ENCODE measurements around the gene ATXN1.
A peak's percentile ranks its signal among the peaks of the same experiment; 100 is the strongest.

Gene ATXN1

DNA sequence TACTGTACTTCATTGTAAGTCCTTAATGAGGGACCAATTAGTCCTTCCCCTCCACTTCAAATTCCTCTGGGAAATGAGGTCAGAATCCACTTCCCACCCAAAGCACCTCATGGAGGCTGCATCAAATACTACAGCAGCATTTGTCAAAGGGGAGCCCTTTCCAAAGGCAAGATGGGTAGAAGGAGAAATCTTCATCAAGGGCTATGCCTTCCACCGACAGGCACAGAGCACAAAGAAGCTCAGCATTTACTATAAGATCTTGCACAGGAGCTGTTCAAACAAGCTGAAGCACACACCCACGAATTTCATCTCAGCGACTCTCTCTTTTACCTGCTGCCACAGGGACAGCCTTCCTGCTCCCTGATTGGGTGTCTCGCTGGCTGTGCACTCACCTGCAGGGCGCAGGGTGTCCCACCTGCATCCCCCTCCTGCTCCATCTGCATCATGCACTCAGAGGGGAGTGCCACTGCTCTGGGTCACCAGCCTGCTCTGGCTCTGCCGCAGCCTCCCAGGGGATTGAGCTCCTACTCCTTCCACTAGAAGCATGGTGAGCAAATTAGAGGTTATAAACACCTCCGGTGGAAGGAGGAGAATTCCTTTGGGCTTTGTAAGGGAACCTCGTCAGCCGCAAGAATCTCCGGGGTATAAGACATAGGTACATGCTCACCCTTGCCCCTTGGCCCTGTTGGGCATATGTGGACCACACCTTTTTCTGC is 164.5 kb downstream of the ATXN1 start:
- TF ChIP-seq, protein P1, sequence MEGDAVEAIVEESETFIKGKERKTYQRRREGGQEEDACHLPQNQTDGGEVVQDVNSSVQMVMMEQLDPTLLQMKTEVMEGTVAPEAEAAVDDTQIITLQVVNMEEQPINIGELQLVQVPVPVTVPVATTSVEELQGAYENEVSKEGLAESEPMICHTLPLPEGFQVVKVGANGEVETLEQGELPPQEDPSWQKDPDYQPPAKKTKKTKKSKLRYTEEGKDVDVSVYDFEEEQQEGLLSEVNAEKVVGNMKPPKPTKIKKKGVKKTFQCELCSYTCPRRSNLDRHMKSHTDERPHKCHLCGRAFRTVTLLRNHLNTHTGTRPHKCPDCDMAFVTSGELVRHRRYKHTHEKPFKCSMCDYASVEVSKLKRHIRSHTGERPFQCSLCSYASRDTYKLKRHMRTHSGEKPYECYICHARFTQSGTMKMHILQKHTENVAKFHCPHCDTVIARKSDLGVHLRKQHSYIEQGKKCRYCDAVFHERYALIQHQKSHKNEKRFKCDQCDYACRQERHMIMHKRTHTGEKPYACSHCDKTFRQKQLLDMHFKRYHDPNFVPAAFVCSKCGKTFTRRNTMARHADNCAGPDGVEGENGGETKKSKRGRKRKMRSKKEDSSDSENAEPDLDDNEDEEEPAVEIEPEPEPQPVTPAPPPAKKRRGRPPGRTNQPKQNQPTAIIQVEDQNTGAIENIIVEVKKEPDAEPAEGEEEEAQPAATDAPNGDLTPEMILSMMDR (IDR thresholded peaks at IDR 0.05; ENCODE audit: control extremely low read depth, extremely low read depth, low read depth, missing control alignments) = no peak
- ChIA-PET POLR2A (no interaction called here), CTCF (interaction anchor here (0.9 to 1.4 kb wide), 2 partner anchors 44 to 94 kb away, joined by 3 read pairs; no protein-coding TSS in a partner anchor)
- DNase-seq (ENCODE audit: extremely low spot score) = no peak

DNA sequence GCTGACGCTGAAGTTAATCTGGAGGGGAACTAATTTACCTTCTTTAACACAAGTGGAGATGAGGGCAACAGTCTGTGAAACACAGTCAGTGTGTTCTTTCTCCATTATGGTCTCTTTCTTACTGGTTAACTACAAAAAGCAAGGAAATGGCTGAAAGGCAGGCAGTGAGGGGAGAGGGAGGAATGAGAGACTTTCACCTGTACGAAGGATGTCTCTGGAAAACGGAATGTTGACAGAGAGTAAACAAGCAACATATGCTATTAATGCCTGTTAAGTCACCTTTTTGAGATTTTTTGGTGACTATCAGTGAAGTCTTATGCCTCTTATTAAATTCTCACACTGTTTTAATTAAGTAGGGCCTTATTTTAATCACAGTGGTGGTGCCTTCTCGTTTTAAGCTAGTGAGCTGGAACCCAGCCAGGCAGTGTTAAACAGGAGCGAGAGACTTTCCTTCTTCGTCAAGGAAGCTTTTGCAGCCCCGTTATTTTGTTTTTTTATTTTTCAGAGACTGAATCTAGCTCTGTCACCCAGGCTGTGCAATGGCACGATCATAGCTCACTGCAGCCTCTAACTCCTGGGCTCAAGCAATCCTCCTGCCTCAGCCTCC is 165.6 kb downstream of the ATXN1 start:
- TF ChIP-seq, protein P1 (IDR thresholded peaks at IDR 0.05; ENCODE audit: control extremely low read depth, extremely low read depth, low read depth, missing control alignments) = no peak
- no peak for DNase-seq (ENCODE audit: extremely low spot score)
- POLR2A ChIA-PET = no interaction called here
- CTCF ChIA-PET = no interaction called here

DNA sequence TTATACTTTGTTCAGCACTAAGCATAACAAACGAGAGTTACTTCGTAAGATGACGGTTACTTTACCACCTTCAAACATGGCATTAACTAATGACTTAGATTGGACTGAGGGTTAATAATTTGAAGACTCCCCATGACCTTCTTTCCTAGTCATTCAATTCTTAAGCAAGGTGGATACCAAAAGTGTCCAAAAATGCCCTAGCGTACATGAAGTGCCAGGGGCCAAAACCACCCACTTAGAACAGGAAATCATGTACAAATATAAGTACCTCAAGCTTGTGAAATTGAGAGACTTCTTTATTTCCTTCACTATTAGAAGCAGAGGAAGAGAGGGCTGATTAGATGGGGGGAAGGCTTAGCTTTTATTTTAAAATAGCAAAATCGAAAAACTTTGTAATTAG is 166.4 kb downstream of the ATXN1 start:
- POLR2A ChIA-PET = no interaction called here
- TF ChIP-seq, protein P1 (IDR thresholded peaks at IDR 0.05; ENCODE audit: control extremely low read depth, extremely low read depth, low read depth, missing control alignments) = no peak
- CTCF ChIA-PET = no interaction called here
- DNase-seq (ENCODE audit: extremely low spot score) = no peak

DNA sequence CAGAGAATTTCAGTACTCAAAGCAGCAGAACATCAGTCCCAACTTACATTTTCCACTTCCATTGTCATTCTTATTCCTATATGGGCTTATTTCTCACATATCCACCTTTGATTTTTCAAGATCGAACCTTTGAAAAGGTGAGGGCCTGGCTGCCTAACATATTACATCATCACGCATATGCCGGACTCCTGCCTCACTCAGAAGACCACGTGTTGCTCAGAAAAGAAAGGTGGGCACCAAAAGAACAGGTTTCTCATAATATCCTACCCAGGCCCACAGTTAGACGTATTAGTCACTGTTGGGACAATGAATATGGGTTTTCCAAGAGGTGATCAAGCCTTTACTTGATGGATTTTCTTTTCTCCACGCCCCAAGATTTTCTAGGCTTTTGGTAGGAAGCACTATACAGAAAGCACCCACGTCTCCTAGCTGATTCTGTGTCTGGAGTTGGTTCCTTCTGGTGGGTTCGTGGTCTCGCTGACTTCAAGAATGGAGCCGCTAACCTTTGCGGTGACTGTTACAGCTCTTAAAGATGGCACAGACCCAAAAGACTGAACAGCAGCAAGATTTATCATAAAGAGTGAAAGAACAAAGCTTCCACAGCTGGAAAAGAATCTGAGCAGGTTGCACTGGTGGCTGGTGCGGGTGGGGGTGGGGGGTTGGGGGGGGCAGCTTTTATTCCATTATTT is 168.9 kb downstream of the ATXN1 start:
- POLR2A ChIA-PET = interaction anchor here (0.6 kb wide), 1 partner anchor 12 kb away, joined by 4 read pairs; no protein-coding TSS in a partner anchor
- TF ChIP-seq, protein P1 (IDR thresholded peaks at IDR 0.05; ENCODE audit: control extremely low read depth, extremely low read depth, low read depth, missing control alignments) = no peak
- CTCF ChIA-PET = interaction anchor here (1.2 to 3.2 kb wide), 8 partner anchors 10 to 82 kb away, joined by 3 to 11 read pairs (median 4); no protein-coding TSS in a partner anchor
- DNase-seq (ENCODE audit: extremely low spot score) = no peak

DNA sequence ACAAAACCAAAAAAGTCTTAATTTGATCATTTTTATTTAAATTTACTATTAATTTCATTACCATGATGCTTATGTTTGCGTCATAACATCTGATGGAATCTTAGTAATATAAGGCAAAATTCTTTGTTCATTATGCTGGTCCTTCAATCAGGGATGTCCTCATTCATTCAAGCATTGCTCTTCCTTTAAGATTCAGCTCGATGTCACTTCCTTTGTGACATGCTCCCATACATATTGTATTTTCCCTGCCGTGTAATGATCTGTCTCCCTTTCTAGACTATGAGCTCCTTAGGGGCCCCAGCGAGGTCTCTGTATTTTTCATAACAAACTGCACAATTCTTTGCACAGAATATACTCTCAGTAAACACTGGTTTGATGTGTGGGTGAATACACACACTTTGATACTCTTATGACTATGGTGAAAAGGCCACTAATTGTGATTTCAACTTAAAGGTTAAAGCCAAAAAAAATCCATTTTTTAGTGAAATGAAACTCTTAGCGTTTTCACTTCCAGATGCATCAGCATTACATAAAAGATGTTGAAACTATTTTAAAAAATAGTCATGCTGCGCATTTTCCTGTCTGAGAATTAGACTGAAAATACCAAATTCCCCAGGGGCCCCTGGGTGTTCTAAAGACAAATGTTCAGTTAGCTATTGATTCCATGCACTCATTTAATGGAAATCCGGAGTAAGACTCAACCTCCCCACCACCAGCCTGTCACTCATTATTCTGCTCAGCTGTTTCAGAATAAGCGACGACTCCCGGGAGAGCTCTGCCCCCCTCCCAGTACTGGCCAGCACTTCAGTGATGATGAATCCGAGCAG is 169.7 kb downstream of the ATXN1 start:
- CTCF ChIA-PET = interaction anchor here (0.9 to 3.2 kb wide), 13 partner anchors 8 to 170 kb away, joined by 3 to 11 read pairs (median 5); partner anchors contain the start of gene ATXN1

More for the DNA sequence above, 169.7 kb downstream of the ATXN1 start:
- peak; percentile 69 for DNase-seq (ENCODE audit: extremely low spot score)
- POLR2A ChIA-PET = no interaction called here
- TF ChIP-seq, protein P1 (IDR thresholded peaks at IDR 0.05; ENCODE audit: control extremely low read depth, extremely low read depth, low read depth, missing control alignments) = no peak

Data from GM10248 (cell line).